Fibroblast of pulmonary artery (primary cell): ENCODE results near the gene BACH2.

Source experiments
- DNase-seq: peaks from one replicate; pipeline ENCODE4 v3.0.0-alpha.2; 2010; ENCODE audit warnings: low read depth
- H3K4me3 ChIP-seq: replicated peaks from 2 replicates; pipeline ENCODE4 v1.5.1; 2011; ENCODE audit warnings: low read depth, mild to moderate bottlenecking, control low read depth, low read length, moderate library complexity
- CTCF ChIP-seq: IDR thresholded peaks from 2 replicates; pipeline ENCODE4 v1.5.1; 2011; ENCODE audit warnings: mild to moderate bottlenecking, control low read depth, low read length, inconsistent platforms; ENCODE audit errors: missing control alignments

The BACH2 gene

GRCh38 chr6:90044833-90045381 is 251.7 kb downstream of the BACH2 start:
- TF ChIP-seq CTCF: no peak
- no peak overlapping the region for H3K4me3 ChIP-seq
- DNase-seq: peak; percentile 23

GRCh38 chr6:90044182-90044832 is 252.3 kb downstream of the BACH2 start:
- no peak for TF ChIP-seq CTCF

GRCh38 chr6:90040931-90041330 is 255.7 kb downstream of the BACH2 start:
- TF ChIP-seq CTCF: no peak
- DNase-seq: no peak
- H3K4me3 ChIP-seq: no peak overlapping the region

More at GRCh38 chr6:90044182-90044832, 252.3 kb downstream of the BACH2 start:
- DNase-seq: no peak
- H3K4me3 ChIP-seq: no peak overlapping the region

GRCh38 chr6:90039911-90040310 is 256.7 kb downstream of the BACH2 start:
- no peak for TF ChIP-seq CTCF
- DNase-seq: no peak

GRCh38 chr6:90038961-90039653 is 257.5 kb downstream of the BACH2 start:
- DNase-seq: no peak
- no peak overlapping the region for H3K4me3 ChIP-seq
- no peak for TF ChIP-seq CTCF

More at GRCh38 chr6:90039911-90040310, 256.7 kb downstream of the BACH2 start:
- no peak overlapping the region for H3K4me3 ChIP-seq

- TF ChIP-seq CTCF: no peak
- DNase-seq: no peak
- H3K4me3 ChIP-seq: no peak overlapping the region
Measured at GRCh38 chr6:90036963-90037362, 259.7 kb downstream of the BACH2 start.
